SJCRH30 (cell line): ENCODE measurements around the gene RUSC2. TPM values are rescaled to one million over a fixed set of nuclear protein-coding genes. Genes with fewer than 3 reads are reported as not detected.

Experiments
- DNase-seq, 2 experiments: peaks; one replicate each; pipeline ENCODE4 v3.0.0-alpha.2; 2015 to 2020
- H3K27ac ChIP-seq: fragments of 250-450 bp; sonication (Bioruptor Pico); 2 replicates; pipeline ENCODE4 v1.5.1; 2020; ENCODE audit warnings: mild to moderate bottlenecking, moderate library complexity
- H3K27me3 ChIP-seq: fragments of 250-450 bp; sonication (Bioruptor Pico); 2 replicates; pipeline ENCODE4 v1.5.1; 2020; ENCODE audit warnings: mild to moderate bottlenecking, moderate library complexity
- H3K36me3 ChIP-seq: fragments of 250-450 bp; sonication (Bioruptor Pico); 2 replicates; pipeline ENCODE4 v1.5.1; 2020; ENCODE audit warnings: mild to moderate bottlenecking, moderate library complexity
- H3K4me1 ChIP-seq: fragments of 250-450 bp; sonication (Bioruptor Pico); 2 replicates; pipeline ENCODE4 v1.5.1; 2020; ENCODE audit warnings: mild to moderate bottlenecking, moderate library complexity
- H3K4me3 ChIP-seq: fragments of 250-450 bp; sonication (Bioruptor Pico); 2 replicates; pipeline ENCODE4 v1.5.1; 2020; ENCODE audit warnings: mild to moderate bottlenecking, moderate library complexity
- H3K9me3 ChIP-seq: fragments of 250-450 bp; sonication (Bioruptor Pico); replicated peaks from 2 replicates; pipeline ENCODE4 v1.5.1; 2020; ENCODE audit warnings: mild to moderate bottlenecking, moderate library complexity
- total RNA-seq: library from RNA; depleted of rRNA; stranded (reverse); fragments of >200 nt; shearing (Covaris generic); gene quantifications from 2 replicates; pipeline ENCODE4 v1.2.3, GENCODE V29; 2014

Gene RUSC2
- total RNA-seq, 1 experiment from 2014 or later, result 5.6 TPM

DNA sequence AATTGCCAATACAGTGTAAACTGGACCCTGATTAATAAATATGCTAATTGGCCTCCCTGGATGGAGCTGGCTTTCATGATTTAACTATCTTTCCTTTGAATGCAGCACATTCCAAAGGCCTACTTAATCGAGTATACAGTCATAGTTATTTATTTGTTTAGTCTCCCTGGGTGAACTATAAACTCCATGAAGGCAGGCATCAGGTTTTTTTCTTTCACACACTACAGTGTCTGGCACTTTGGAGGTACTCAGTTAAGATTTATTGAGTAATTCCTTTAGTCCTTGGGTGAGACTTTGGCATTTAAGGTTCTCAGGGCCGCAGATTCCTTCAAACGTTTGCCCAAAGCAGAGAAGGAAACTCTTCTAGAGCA, 20.5 kb downstream of the RUSC2 start:
- Histone ChIP-seq H3K9me3 (no peaks in the 10 kb centered on the region), H3K4me3 (no peak overlapping the region), H3K36me3 (0 out of 2 replicates have a peak, but pooled peaks cover 2% of the 10 kb centered on the region), H3K27me3 (no peaks in the 10 kb centered on the region), H3K4me1 (peaks cover 13% of the 10 kb centered on the region), H3K27ac (peak overlapping the region; percentile 18; the same call in 1 of the 2 replicates)
- DNase-seq, result no peak

DNA sequence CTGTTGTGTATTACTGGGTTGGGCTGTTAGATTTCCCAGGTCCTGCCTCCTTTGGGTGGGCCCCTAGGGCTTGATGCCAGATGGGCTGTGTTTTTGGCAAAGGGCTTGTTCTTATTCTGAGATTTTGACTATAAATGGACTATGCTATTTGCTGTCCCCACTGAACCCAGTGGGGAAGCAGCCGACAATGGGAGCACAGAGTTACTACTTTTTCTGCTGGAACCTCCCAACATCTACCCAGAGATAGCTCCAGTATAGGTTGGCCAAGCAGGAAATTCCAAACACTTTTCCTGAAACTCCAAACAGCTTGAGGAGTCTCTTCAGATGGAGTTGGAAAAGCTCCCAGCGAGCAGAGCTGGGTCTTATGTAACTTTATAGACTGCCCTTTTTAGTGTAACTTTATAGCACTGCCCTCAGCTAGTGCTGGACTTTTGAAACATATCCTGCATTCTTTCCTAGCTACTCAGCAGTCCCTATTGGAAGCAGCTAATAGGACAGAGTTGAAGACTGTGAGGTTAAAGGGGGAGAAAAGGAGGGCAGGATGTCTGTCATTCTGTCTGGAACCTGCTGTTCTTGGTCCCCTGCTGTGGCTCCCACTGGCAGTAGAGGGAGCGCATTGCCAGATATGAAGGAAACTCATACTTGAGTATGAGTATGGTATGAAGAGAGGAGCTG, 21.0 kb downstream of the RUSC2 start:
- Histone ChIP-seq H3K4me3 (no peak overlapping the region), H3K36me3 (no peaks in the 10 kb centered on the region), H3K4me1 (peaks cover 13% of the 10 kb centered on the region), H3K27me3 (no peaks in the 10 kb centered on the region), H3K27ac (peak overlapping the region; percentile 18; the same call in 1 of the 2 replicates), H3K9me3 (no peaks in the 10 kb centered on the region)
- peak; percentile 43 to 52 for DNase-seq

DNA sequence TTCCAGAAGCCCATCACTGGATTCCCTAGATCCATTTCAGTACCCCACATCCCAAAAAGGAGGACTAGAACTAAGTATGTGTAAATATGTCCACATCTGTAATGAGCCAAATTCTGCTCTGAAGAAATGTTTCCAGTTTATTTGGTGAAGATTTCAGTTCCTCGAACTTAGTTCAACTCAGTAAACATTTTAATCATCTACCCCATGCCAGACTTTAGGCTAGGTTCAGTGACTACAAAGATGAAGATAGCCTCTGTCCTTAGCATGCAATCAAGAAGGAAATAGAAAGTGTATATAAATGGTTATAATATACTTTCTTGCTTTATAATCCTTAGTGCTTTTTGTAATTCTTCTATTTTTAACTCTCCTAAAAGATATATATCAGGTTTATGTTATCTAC, 21.5 kb downstream of the RUSC2 start:
- Histone ChIP-seq H3K4me3 (no peak overlapping the region), H3K4me1 (peaks cover 18% of the 10 kb centered on the region), H3K27ac (peak overlapping the region; percentile 18; the same call in 1 of the 2 replicates), H3K36me3 (no peaks in the 10 kb centered on the region), H3K27me3 (no peaks in the 10 kb centered on the region), H3K9me3 (no peaks in the 10 kb centered on the region)
- DNase-seq, result no peak

DNA sequence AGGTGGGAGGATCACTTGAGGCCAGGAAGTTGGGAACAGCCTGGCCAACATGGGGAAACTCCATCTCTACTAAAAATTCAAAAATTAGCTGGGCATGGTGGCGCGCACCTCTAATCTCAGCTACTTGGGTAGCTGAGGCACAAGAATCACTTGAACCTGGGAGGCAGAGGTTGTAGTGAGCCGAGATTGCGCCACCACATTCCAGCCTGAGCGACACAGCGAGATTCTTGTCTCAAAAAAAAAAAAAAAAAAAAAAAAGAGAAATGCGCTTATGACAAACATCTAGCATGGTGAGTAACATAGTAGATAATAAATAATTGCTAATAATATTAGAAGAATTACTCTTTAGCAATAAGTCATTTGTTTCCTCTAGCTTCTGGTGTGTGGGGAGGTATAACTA, 25.9 kb downstream of the RUSC2 start:
- no peak for DNase-seq
- no peak overlapping the region for H3K4me3 ChIP-seq
- H3K4me1 ChIP-seq, result peaks cover 55% of the 10 kb centered on the region
- H3K36me3 ChIP-seq, result no peaks in the 10 kb centered on the region
- no peaks in the 10 kb centered on the region for H3K9me3 ChIP-seq
- peak overlapping the region; percentile 93; the same call in 1 of the 2 replicates for H3K27ac ChIP-seq
- no peaks in the 10 kb centered on the region for H3K27me3 ChIP-seq

DNA sequence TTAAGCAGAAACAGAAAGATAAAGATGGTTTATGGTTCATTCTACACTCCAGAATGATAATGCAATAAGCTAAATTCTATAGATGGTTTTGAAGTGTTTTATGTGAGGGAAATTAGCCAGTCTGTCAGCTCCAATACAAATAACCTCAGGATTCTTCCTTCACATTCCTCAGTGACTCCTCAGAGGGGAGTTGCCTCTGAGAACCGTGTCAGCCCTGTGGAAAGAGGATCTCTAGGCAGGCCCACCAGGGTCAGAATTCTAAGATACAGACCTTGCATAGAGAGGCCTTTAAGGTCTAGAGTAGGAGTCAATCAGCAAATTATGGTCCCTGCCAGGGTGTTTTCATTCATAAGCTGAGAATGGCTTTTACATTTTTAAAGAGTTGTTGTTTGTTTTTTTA, 26.6 kb downstream of the RUSC2 start:
- H3K27ac ChIP-seq, result peak overlapping the region; percentile 93
- H3K27me3 ChIP-seq, result no peaks in the 10 kb centered on the region
- DNase-seq, result peak; percentile 31 to 32
- no peaks in the 10 kb centered on the region for H3K9me3 ChIP-seq
- peaks cover 55% of the 10 kb centered on the region for H3K4me1 ChIP-seq
- no peaks in the 10 kb centered on the region for H3K36me3 ChIP-seq
- H3K4me3 ChIP-seq, result no peak overlapping the region

DNA sequence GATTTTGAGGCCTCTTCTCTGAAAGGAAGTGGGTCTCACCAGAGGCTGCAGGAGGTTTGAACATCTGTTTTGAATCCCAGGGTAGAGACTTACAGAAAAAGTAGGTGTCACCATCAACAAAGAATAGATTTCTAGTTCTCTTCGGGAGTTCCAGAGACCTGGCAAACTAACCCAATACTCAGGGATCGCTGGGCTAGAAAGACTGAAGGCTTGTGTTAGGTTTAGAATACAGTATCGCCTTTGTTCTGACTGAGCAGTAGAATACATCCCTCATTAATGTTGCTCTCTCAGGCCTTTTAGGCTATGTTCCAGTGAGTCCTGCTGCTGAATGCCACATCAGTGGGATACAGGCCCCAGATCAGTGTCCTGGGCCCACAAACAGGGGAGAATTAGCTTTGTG, 27.2 kb downstream of the RUSC2 start:
- peak; percentile 57 to 85 for DNase-seq
- Histone ChIP-seq H3K36me3 (no peaks in the 10 kb centered on the region), H3K9me3 (no peaks in the 10 kb centered on the region), H3K27ac (peak overlapping the region; percentile 93), H3K4me1 (peaks cover 61% of the 10 kb centered on the region), H3K4me3 (no peak overlapping the region), H3K27me3 (no peaks in the 10 kb centered on the region)

DNA sequence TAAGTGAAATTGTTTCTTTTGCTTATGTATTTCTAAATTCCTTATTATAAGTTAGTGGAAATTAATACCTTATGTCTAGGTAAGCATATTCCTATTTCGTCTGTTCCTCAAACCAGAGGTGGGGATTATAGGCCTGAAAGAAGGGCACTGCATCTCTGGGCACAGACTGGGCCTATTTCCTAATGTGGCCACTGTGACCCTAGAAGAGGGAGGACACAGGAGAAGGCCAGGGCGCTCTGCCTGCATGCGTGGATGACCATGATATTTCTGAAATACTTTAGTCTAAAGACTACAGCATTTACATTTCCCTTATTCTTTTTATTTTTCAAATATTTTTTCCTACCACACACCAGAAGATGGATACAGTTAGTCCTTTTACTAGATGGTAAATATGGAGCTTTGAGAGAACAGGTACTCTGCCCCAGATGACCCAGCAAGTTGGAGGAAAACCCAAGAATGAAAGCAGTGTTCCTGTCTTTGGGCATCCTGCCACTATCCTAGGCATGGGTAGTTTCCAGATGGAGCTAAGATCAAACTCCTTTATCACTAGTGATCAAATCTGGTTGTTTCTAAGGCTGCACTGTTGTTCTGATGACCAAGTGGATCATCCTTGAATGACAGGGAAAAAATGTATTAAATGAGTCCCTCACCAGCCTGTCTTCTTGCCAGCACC, 27.8 kb downstream of the RUSC2 start:
- no peaks in the 10 kb centered on the region for H3K27me3 ChIP-seq
- H3K36me3 ChIP-seq, result no peaks in the 10 kb centered on the region
- H3K9me3 ChIP-seq, result no peaks in the 10 kb centered on the region
- H3K27ac ChIP-seq, result peak overlapping the region; percentile 93
- DNase-seq, result no peak
- no peak overlapping the region for H3K4me3 ChIP-seq
- H3K4me1 ChIP-seq, result peaks cover 65% of the 10 kb centered on the region

DNA sequence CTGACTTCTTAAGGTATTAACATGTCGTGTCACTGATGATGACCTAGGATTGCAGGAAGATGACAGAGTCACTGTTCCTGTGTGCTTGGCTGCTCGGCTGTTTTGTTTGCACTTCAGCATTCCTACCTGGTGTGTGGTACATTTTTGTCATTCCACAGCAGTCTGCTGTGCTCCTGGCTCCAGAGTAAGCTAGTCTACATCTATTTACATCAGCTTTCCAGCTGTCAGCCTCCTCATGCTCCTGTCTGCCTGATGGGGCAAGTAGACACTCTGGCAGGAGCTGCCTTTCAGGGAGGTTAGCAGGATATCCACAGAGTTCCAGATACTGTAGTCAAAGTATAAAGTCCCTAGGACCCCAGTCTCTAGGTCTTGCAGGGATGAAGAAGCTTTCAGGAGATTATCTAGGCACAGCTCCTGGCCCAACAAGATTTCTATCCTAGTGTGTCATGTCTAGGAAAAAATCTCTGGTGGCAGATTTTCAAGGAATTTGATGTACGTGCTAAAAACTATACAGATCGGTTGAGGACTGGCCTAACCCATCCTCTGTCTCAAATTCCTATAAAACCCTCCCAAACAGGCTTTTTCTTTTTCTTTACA, 28.4 kb downstream of the RUSC2 start:
- Histone ChIP-seq H3K9me3 (no peaks in the 10 kb centered on the region), H3K27me3 (no peaks in the 10 kb centered on the region), H3K4me1 (peaks cover 65% of the 10 kb centered on the region), H3K4me3 (peak overlapping the region; percentile 7; the same call in 1 of the 2 replicates), H3K27ac (peak overlapping the region; percentile 93), H3K36me3 (no peaks in the 10 kb centered on the region)
- peak; percentile 74 to 86 for DNase-seq

DNA sequence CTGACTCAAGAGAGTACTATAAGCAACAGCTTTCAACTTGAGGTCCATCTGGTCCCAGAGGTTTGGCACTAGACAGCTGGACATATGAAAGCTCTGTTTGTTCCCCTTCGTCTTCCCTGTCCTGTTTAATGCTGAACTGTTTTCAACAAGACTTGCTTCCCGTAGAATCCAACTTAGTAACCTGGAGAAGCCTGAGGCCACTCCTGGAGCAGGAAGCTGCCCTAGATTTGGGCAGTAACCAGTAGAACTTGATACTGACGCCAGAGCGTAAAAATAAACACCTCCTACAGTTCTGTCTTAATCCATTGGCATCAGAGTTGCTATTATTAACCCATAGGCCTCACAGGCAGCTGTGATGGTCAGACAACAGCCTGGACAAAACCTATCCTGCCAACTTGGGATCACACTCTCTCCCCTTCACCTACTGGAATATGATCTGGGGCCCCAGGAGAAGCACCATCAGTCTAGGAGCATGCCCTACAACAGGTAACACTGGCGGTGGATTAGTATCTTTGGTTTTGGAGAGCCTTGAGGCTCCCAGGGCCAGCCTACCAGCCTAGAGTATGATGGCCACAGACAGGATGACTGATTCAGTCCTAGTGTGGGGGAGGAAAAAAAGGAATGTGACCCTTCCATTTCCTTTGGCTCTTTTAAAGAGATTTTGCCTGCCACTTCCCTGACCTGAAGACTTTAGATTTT, 29.2 kb downstream of the RUSC2 start:
- Histone ChIP-seq H3K27ac (peak overlapping the region; percentile 93), H3K4me1 (peaks cover 65% of the 10 kb centered on the region), H3K36me3 (no peaks in the 10 kb centered on the region), H3K4me3 (peak overlapping the region; percentile 7; the same call in 1 of the 2 replicates), H3K27me3 (no peaks in the 10 kb centered on the region), H3K9me3 (no peaks in the 10 kb centered on the region)
- DNase-seq, result peak; percentile 59 to 74

DNA sequence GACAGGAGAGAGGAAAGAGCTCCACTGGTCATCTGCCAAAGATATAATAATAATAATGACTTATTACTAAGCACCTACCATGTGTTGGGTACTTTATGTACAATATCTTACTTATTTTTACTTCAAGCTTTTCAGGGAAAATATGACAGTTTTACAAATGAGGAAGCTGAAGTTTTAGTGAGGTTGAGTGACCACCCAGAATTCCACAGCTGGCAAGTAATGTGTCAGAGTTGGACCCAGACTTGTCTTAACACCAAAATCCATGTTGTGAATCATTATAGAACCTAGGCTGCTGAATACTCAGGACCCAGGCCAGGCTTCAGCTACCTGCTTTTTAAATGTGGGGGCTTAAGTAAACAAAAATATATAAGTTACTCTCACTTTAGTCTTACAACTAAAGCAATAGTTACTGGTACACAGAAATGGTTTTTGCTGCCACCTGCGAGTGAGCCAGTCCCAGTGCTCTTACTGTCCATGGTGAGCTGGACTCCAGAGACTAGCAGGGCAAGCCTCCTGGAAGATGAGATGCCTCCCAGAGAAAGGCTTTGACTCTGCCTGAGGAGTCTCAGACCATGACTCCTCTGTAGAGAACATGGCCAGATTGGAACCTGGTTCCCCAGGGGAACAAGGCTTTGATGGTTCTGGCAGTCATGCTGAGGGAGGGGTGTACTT, 29.9 kb downstream of the RUSC2 start:
- Histone ChIP-seq H3K36me3 (no peaks in the 10 kb centered on the region), H3K4me3 (peak overlapping the region; percentile 7; the same call in 1 of the 2 replicates), H3K4me1 (peaks cover 65% of the 10 kb centered on the region), H3K9me3 (no peaks in the 10 kb centered on the region), H3K27ac (peak overlapping the region; percentile 93), H3K27me3 (no peaks in the 10 kb centered on the region)
- peak in 1 of 2 experiments; percentile 9 for DNase-seq

DNA sequence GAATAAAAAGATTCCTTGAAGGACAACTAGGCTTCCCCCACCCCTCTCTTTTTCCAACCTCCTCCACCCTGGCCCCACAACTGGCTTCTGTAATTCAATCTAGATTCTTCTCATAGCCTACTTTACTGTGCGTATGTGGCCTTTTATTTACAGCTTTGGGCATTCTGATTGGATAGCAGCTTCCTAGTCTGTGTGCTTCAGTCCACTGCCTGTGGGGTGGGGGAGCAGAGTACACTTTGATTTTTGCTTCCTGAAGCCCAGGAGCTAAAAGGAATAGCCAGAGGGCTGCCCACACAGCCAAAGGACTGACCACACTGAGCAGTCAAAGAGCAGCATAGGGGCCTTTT, 30.4 kb downstream of the RUSC2 start:
- H3K4me1 ChIP-seq, result peaks cover 65% of the 10 kb centered on the region

DNA sequence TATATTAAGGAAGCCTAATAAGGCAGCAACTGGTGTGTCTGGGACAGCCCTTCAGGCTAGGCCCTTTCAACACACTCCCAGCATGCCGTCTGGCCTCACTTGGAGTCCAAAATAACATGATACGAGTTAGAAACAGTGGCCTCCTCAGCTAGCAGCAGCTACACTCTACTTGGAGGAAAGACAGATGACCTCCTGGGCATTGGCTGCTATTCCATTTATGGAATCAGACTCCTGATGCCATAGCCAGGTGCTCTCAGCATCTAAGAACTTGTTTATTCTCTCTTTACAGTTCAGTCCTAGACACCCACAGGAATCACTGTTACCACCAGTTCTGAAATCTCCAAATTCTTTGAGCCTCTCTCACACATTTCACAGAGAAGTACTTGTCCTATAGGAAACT, 31.8 kb downstream of the RUSC2 start:
- Histone ChIP-seq H3K27ac (no peak overlapping the region), H3K4me1 (peaks cover 60% of the 10 kb centered on the region), H3K27me3 (no peaks in the 10 kb centered on the region), H3K9me3 (no peaks in the 10 kb centered on the region), H3K36me3 (no peaks in the 10 kb centered on the region), H3K4me3 (no peak overlapping the region)
- no peak for DNase-seq

More for the DNA sequence above, 30.4 kb downstream of the RUSC2 start:
- Histone ChIP-seq H3K9me3 (no peaks in the 10 kb centered on the region), H3K36me3 (no peaks in the 10 kb centered on the region), H3K4me3 (no peak overlapping the region), H3K27me3 (no peaks in the 10 kb centered on the region), H3K27ac (peak overlapping the region; percentile 93; the same call in 1 of the 2 replicates)
- peak; percentile 4 to 14 for DNase-seq

DNA sequence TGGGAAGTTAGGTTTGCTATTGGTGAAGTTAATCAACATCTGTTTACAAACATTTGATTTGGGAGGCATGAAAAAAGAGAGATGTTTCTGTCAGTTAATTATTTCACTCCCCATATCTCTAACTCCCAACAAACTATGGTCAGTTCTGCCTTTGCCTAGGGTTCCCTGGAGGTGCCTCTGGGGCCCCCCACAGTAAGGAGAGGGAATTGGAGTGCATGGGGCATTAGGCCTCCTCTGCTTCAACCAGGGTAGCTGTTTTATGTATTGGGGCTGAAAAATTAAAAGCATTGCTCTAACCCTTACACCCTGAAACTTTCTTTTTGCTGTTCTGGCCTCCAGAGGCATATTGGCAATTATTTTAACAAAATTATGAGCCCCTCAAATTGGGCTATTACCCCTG, 32.3 kb downstream of the RUSC2 start:
- peak in 1 of 2 experiments; percentile 4 for DNase-seq
- Histone ChIP-seq H3K27ac (no peak overlapping the region), H3K9me3 (no peaks in the 10 kb centered on the region), H3K4me1 (peaks cover 56% of the 10 kb centered on the region), H3K27me3 (no peaks in the 10 kb centered on the region), H3K36me3 (no peaks in the 10 kb centered on the region), H3K4me3 (no peak overlapping the region)

DNA sequence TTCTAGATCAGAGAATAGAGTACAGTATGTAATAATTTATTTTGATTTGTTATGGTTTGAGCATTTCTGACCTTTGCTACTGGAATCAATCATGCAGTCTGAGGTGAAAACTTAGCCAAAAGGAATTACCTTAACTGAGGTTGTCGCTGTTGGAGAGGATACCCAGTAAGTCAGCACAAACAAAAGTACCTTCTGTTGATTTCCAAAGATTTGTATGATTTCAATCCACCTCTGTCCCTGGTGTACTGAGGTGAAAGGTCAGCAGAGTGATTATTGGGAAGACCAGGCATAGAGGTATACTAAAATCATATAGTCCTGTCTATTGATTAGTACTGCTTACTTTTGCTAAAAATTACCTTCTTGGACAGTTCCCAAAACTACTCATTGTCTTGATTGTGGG, 32.8 kb downstream of the RUSC2 start:
- H3K27me3 ChIP-seq, result no peaks in the 10 kb centered on the region
- peaks cover 51% of the 10 kb centered on the region for H3K4me1 ChIP-seq
- no peak overlapping the region for H3K4me3 ChIP-seq
- no peaks in the 10 kb centered on the region for H3K9me3 ChIP-seq
- DNase-seq, result no peak
- H3K36me3 ChIP-seq, result no peaks in the 10 kb centered on the region
- H3K27ac ChIP-seq, result no peak overlapping the region
